HAP-1 (cell line): Measurements from ENCODE around the gene HELZ2.

Source experiments
- DNase-seq, 2 experiments: peaks; one replicate each; pipeline ENCODE4 v3.0.0-alpha.2; 2016 to 2020; ENCODE audit warnings: low spot score in 2 of 2
- H3K27me3 ChIP-seq: fragments of 250-450 bp; sonication (Bioruptor Pico); 2 replicates; pipeline ENCODE4 v1.5.1; 2020; ENCODE audit warnings: low read depth, mild to moderate bottlenecking, moderate library complexity
- H3K36me3 ChIP-seq: fragments of 250-450 bp; sonication (Bioruptor Pico); replicated peaks from 2 replicates; pipeline ENCODE4 v1.5.1; 2020; ENCODE audit warnings: mild to moderate bottlenecking
- H3K4me1 ChIP-seq: fragments of 250-450 bp; sonication (Bioruptor Pico); 2 replicates; pipeline ENCODE4 v1.5.1; 2020; ENCODE audit warnings: mild to moderate bottlenecking
- H3K4me3 ChIP-seq: fragments of 250-450 bp; sonication (Bioruptor Pico); 2 replicates; pipeline ENCODE4 v1.5.1; 2020; ENCODE audit warnings: mild to moderate bottlenecking, moderate library complexity
- H3K9me3 ChIP-seq: fragments of 250-450 bp; sonication (Bioruptor Pico); 2 replicates; pipeline ENCODE4 v1.5.1; 2020; ENCODE audit warnings: mild to moderate bottlenecking, moderate library complexity
- in situ Hi-C: fragments of 300-500 bp; cut with MboI; formaldehyde crosslinking; loops from 3 replicates; pipeline ENCODE4 v1.14.3; 2020; ENCODE audit warnings: low sequenced_read_pairs, inconsistent platforms, mixed read lengths

Gene HELZ2

GRCh38 chr20:63549679-63550282 is 24.3 kb downstream of the HELZ2 start:
- peaks cover 8% of the 10 kb centered on the region for H3K4me1 ChIP-seq
- no peaks in the 10 kb centered on the region for H3K9me3 ChIP-seq
- no peak overlapping the region for H3K4me3 ChIP-seq
- H3K36me3 ChIP-seq, result no peaks in the 10 kb centered on the region
- no peak for DNase-seq
- in situ Hi-C loops, result no loop called here
- H3K27me3 ChIP-seq, result peaks cover 9% of the 10 kb centered on the region; the same call in 1 of the 2 replicates

- DNase-seq, result no peak
- Histone ChIP-seq H3K9me3 (no peaks in the 10 kb centered on the region), H3K27me3 (peaks cover 9% of the 10 kb centered on the region; the same call in 1 of the 2 replicates), H3K4me3 (no peak overlapping the region), H3K4me1 (peaks cover 8% of the 10 kb centered on the region), H3K36me3 (no peaks in the 10 kb centered on the region)
- in situ Hi-C loops, result no loop called here
Measured at GRCh38 chr20:63549019-63549418, 25.0 kb downstream of the HELZ2 start.

GRCh38 chr20:63548542-63548941 is 25.5 kb downstream of the HELZ2 start:
- H3K4me1 ChIP-seq, result peaks cover 8% of the 10 kb centered on the region
- no peaks in the 10 kb centered on the region for H3K36me3 ChIP-seq
- no peaks in the 10 kb centered on the region for H3K9me3 ChIP-seq
- in situ Hi-C loops, result no loop called here
- no peak overlapping the region for H3K4me3 ChIP-seq
- peaks cover 9% of the 10 kb centered on the region; the same call in 1 of the 2 replicates for H3K27me3 ChIP-seq
- no peak for DNase-seq

- Histone ChIP-seq H3K9me3 (no peaks in the 10 kb centered on the region), H3K36me3 (no peaks in the 10 kb centered on the region), H3K27me3 (peaks cover 9% of the 10 kb centered on the region; the same call in 1 of the 2 replicates), H3K4me1 (peaks cover 6% of the 10 kb centered on the region), H3K4me3 (no peak within 1 kb of the TSS)
- no peak for DNase-seq
- in situ Hi-C loops, result no loop called here
Measured at GRCh38 chr20:63547725-63548480, 26.1 kb downstream of the HELZ2 start, which contains the start of gene SRMS. Gene SRMS, minus strand, starts transcription at chr20:63547749. Its CDS starts 286 bp downstream, at chr20:63547463.

- Histone ChIP-seq H3K36me3 (no peaks in the 10 kb centered on the region), H3K4me1 (no peaks in the 10 kb centered on the region), H3K27me3 (peaks cover 9% of the 10 kb centered on the region; the same call in 1 of the 2 replicates), H3K4me3 (no peak overlapping the region), H3K9me3 (no peaks in the 10 kb centered on the region)
- in situ Hi-C loops, result no loop called here
- no peak for DNase-seq
Measured at GRCh38 chr20:63546956-63547724, 26.9 kb downstream of the HELZ2 start.

- no peak overlapping the region for H3K4me3 ChIP-seq
- H3K27me3 ChIP-seq, result peaks cover 9% of the 10 kb centered on the region; the same call in 1 of the 2 replicates
- H3K9me3 ChIP-seq, result no peaks in the 10 kb centered on the region
- no peaks in the 10 kb centered on the region for H3K36me3 ChIP-seq
- in situ Hi-C loops, result no loop called here
- no peak for DNase-seq
- no peaks in the 10 kb centered on the region for H3K4me1 ChIP-seq
Measured at GRCh38 chr20:63546256-63546955, 27.6 kb downstream of the HELZ2 start.

GRCh38 chr20:63545814-63546213 is 28.2 kb downstream of the HELZ2 start:
- DNase-seq, result no peak
- in situ Hi-C loops, result no loop called here
- no peaks in the 10 kb centered on the region for H3K4me1 ChIP-seq
- H3K27me3 ChIP-seq, result peaks cover 9% of the 10 kb centered on the region; the same call in 1 of the 2 replicates
- no peaks in the 10 kb centered on the region for H3K36me3 ChIP-seq
- no peak overlapping the region for H3K4me3 ChIP-seq
- no peaks in the 10 kb centered on the region for H3K9me3 ChIP-seq

GRCh38 chr20:63544958-63545516 is 29.0 kb downstream of the HELZ2 start:
- in situ Hi-C loops, result loop anchor here (5.0 kb wide), 1 partner anchor 432 kb away; the partner anchor contains the start of gene SAMD10

GRCh38 chr20:63544241-63544957 is 29.6 kb downstream of the HELZ2 start:
- H3K9me3 ChIP-seq, result no peaks in the 10 kb centered on the region
- H3K4me1 ChIP-seq, result no peaks in the 10 kb centered on the region
- peaks cover 9% of the 10 kb centered on the region; the same call in 1 of the 2 replicates for H3K27me3 ChIP-seq
- no peaks in the 10 kb centered on the region for H3K36me3 ChIP-seq
- DNase-seq, result no peak
- H3K4me3 ChIP-seq, result no peak overlapping the region
- in situ Hi-C loops, result loop anchor here (5.0 kb wide), 1 partner anchor 433 kb away; the partner anchor contains the start of gene SAMD10

More at GRCh38 chr20:63544958-63545516, 29.0 kb downstream of the HELZ2 start:
- Histone ChIP-seq H3K36me3 (no peaks in the 10 kb centered on the region), H3K27me3 (peaks cover 9% of the 10 kb centered on the region; the same call in 1 of the 2 replicates), H3K4me1 (no peaks in the 10 kb centered on the region), H3K9me3 (no peaks in the 10 kb centered on the region), H3K4me3 (no peak overlapping the region)
- DNase-seq, result no peak

GRCh38 chr20:63543733-63544132 is 30.3 kb downstream of the HELZ2 start:
- Histone ChIP-seq H3K4me3 (no peak overlapping the region), H3K4me1 (no peaks in the 10 kb centered on the region), H3K9me3 (no peaks in the 10 kb centered on the region), H3K36me3 (no peaks in the 10 kb centered on the region), H3K27me3 (peaks cover 9% of the 10 kb centered on the region; the same call in 1 of the 2 replicates)
- in situ Hi-C loops, result loop anchor here (5.0 kb wide), 1 partner anchor 434 kb away; the partner anchor contains the start of gene SAMD10
- DNase-seq, result no peak

- no peak overlapping the region for H3K4me3 ChIP-seq
- DNase-seq, result no peak
- in situ Hi-C loops, result loop anchor here (5.0 kb wide), 1 partner anchor 434 kb away; the partner anchor contains the start of gene SAMD10
- H3K27me3 ChIP-seq, result peaks cover 9% of the 10 kb centered on the region; the same call in 1 of the 2 replicates
- H3K9me3 ChIP-seq, result no peaks in the 10 kb centered on the region
- H3K4me1 ChIP-seq, result no peaks in the 10 kb centered on the region
- no peaks in the 10 kb centered on the region for H3K36me3 ChIP-seq
Measured at GRCh38 chr20:63543131-63543530, 30.9 kb downstream of the HELZ2 start.

GRCh38 chr20:63542696-63543095 is 31.3 kb downstream of the HELZ2 start:
- H3K4me1 ChIP-seq, result no peaks in the 10 kb centered on the region
- DNase-seq, result no peak
- in situ Hi-C loops, result loop anchor here (5.0 kb wide), 1 partner anchor 435 kb away; the partner anchor contains the start of gene SAMD10
- no peaks in the 10 kb centered on the region for H3K9me3 ChIP-seq
- H3K27me3 ChIP-seq, result peaks cover 9% of the 10 kb centered on the region; the same call in 1 of the 2 replicates
- H3K36me3 ChIP-seq, result no peaks in the 10 kb centered on the region
- no peak overlapping the region for H3K4me3 ChIP-seq
